ENCODE measurements around the gene LASP1. TPM values are rescaled to one million over a fixed set of nuclear protein-coding genes. Genes with fewer than 3 reads are reported as not detected.
"Not testable (repeated sequence)": the region's sequence is repeated elsewhere in the genome, so short reads cannot be mapped to it uniquely, and the experiment has no call there.

Gene LASP1
- polyA plus RNA-seq, 1 donor from 2014 or later, result 56.3 TPM

DNA sequence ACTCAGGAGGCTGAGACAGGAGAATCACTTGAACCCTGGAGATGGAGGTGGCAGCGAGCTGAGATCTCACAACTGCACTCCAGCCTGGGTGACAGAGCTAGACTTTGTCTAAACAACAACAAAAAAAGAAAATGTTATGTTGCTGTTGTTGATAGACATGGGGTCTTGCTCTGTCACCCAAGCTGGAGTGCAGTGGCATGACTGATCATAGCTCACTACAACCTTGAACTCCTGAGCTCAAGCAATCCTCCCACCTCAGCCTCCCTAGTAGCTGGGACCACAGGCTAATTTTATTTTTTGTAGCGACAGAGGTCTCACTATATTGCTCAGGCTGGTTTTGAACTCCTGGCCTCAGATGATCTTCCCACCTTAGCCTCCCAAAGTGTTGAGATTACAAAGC, 77.3 kb downstream of the LASP1 start:
- H3K4me3 ChIP-seq (ENCODE audit: low read length), result no peak overlapping the region
- no peak overlapping the region for H3K27ac ChIP-seq (ENCODE audit: low read length)
- no peaks in the 10 kb centered on the region for H4K20me1 ChIP-seq (ENCODE audit: insufficient read depth)
- no peaks in the 10 kb centered on the region for H3K9me2 ChIP-seq (ENCODE audit: insufficient read depth, low read length)
- H3K4me2 ChIP-seq (ENCODE audit: low read length), result no peak overlapping the region
- no peak overlapping the region for H3K9ac ChIP-seq (ENCODE audit: low read length)
- no peaks in the 10 kb centered on the region for H3K27me3 ChIP-seq (ENCODE audit: insufficient read depth, low read depth, low read length)
- no peaks in the 10 kb centered on the region for H3K9me3 ChIP-seq (ENCODE audit: low read length)
- no peak overlapping the region for H2AFZ ChIP-seq (ENCODE audit: low read depth, low read length)
- H3K79me2 ChIP-seq (replicated peaks; ENCODE audit: insufficient read depth, low read length), result no peaks in the 10 kb centered on the region
- no peaks in the 10 kb centered on the region for H3K36me3 ChIP-seq (ENCODE audit: insufficient read depth, low read length)
- TF ChIP-seq SMC3 (conservative IDR thresholded peaks at IDR 0.05; ENCODE audit: poor library complexity) (no peak), EZH2 (IDR thresholded peaks at IDR 0.05; ENCODE audit: borderline replicate concordance, insufficient read depth, low read length, poor library complexity, severe bottlenecking) (no peak), EP300 (conservative IDR thresholded peaks at IDR 0.05; ENCODE audit: poor library complexity, severe bottlenecking) (no peak), RAD21 (conservative IDR thresholded peaks at IDR 0.05) (no peak), POLR2AphosphoS5 (IDR thresholded peaks at IDR 0.05) (no peak), TAF1 (IDR thresholded peaks at IDR 0.05; ENCODE audit: low read depth) (no peak), MXI1 (conservative IDR thresholded peaks at IDR 0.05; ENCODE audit: poor library complexity, severe bottlenecking) (no peak)
- TF ChIP-seq, protein P1, sequence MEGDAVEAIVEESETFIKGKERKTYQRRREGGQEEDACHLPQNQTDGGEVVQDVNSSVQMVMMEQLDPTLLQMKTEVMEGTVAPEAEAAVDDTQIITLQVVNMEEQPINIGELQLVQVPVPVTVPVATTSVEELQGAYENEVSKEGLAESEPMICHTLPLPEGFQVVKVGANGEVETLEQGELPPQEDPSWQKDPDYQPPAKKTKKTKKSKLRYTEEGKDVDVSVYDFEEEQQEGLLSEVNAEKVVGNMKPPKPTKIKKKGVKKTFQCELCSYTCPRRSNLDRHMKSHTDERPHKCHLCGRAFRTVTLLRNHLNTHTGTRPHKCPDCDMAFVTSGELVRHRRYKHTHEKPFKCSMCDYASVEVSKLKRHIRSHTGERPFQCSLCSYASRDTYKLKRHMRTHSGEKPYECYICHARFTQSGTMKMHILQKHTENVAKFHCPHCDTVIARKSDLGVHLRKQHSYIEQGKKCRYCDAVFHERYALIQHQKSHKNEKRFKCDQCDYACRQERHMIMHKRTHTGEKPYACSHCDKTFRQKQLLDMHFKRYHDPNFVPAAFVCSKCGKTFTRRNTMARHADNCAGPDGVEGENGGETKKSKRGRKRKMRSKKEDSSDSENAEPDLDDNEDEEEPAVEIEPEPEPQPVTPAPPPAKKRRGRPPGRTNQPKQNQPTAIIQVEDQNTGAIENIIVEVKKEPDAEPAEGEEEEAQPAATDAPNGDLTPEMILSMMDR (IDR thresholded peaks at IDR 0.05; ENCODE audit: poor library complexity, severe bottlenecking), result no peak
- TF ChIP-seq, protein P2, sequence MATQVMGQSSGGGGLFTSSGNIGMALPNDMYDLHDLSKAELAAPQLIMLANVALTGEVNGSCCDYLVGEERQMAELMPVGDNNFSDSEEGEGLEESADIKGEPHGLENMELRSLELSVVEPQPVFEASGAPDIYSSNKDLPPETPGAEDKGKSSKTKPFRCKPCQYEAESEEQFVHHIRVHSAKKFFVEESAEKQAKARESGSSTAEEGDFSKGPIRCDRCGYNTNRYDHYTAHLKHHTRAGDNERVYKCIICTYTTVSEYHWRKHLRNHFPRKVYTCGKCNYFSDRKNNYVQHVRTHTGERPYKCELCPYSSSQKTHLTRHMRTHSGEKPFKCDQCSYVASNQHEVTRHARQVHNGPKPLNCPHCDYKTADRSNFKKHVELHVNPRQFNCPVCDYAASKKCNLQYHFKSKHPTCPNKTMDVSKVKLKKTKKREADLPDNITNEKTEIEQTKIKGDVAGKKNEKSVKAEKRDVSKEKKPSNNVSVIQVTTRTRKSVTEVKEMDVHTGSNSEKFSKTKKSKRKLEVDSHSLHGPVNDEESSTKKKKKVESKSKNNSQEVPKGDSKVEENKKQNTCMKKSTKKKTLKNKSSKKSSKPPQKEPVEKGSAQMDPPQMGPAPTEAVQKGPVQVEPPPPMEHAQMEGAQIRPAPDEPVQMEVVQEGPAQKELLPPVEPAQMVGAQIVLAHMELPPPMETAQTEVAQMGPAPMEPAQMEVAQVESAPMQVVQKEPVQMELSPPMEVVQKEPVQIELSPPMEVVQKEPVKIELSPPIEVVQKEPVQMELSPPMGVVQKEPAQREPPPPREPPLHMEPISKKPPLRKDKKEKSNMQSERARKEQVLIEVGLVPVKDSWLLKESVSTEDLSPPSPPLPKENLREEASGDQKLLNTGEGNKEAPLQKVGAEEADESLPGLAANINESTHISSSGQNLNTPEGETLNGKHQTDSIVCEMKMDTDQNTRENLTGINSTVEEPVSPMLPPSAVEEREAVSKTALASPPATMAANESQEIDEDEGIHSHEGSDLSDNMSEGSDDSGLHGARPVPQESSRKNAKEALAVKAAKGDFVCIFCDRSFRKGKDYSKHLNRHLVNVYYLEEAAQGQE (IDR thresholded peaks at IDR 0.05; ENCODE audit: borderline replicate concordance), result no peak
- no peaks in the 10 kb centered on the region for H3F3A ChIP-seq (ENCODE audit: insufficient read depth, low read length, poor library complexity, severe bottlenecking)

GRCh38 chr17:38953800-38954199, 83.9 kb downstream of the LASP1 start:
- H3K9me3 ChIP-seq (ENCODE audit: low read length); H3K9me2 ChIP-seq (ENCODE audit: insufficient read depth, low read length); H3K4me2 ChIP-seq (ENCODE audit: low read length); H3K36me3 ChIP-seq (ENCODE audit: insufficient read depth, low read length); H2AFZ ChIP-seq (ENCODE audit: low read depth, low read length); H3K4me3 ChIP-seq (ENCODE audit: low read length); H3K9ac ChIP-seq (ENCODE audit: low read length); H3K27me3 ChIP-seq (ENCODE audit: insufficient read depth, low read depth, low read length); H4K20me1 ChIP-seq (ENCODE audit: insufficient read depth); H3K27ac ChIP-seq (ENCODE audit: low read length); H3F3A ChIP-seq (ENCODE audit: insufficient read depth, low read length, poor library complexity, severe bottlenecking); H3K79me2 ChIP-seq (replicated peaks; ENCODE audit: insufficient read depth, low read length): not testable (repeated sequence)

DNA sequence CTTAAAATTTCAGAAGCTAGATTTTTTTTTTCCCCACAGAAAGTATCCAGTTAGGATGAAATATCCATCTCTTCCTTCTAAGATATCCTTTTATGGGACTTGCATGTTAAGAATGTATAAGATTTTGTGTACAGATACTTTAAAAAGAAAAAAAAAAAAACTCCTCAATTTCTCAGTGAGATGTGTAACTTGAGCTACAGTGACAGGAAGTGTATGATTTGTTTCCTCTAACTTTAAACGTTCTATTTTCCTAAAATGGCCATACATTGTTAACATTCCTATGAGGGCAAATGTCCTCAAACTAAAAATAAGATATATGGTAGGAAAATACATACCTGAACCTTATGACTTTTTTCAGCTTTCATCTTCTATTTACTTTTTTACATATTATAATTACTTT, 88.5 kb downstream of the LASP1 start:
- H3K27ac ChIP-seq (ENCODE audit: low read length), result no peak overlapping the region
- no peaks in the 10 kb centered on the region for H3F3A ChIP-seq (ENCODE audit: insufficient read depth, low read length, poor library complexity, severe bottlenecking)
- no peaks in the 10 kb centered on the region for H3K79me2 ChIP-seq (replicated peaks; ENCODE audit: insufficient read depth, low read length)
- H3K36me3 ChIP-seq (ENCODE audit: insufficient read depth, low read length), result no peaks in the 10 kb centered on the region
- H2AFZ ChIP-seq (ENCODE audit: low read depth, low read length), result no peak overlapping the region
- H3K4me2 ChIP-seq (ENCODE audit: low read length), result no peak overlapping the region
- H4K20me1 ChIP-seq (ENCODE audit: insufficient read depth), result no peaks in the 10 kb centered on the region
- no peaks in the 10 kb centered on the region for H3K9me3 ChIP-seq (ENCODE audit: low read length)
- no peaks in the 10 kb centered on the region for H3K27me3 ChIP-seq (ENCODE audit: insufficient read depth, low read depth, low read length)
- TF ChIP-seq RAD21 (conservative IDR thresholded peaks at IDR 0.05) (no peak), POLR2AphosphoS5 (IDR thresholded peaks at IDR 0.05) (no peak), MXI1 (conservative IDR thresholded peaks at IDR 0.05; ENCODE audit: poor library complexity, severe bottlenecking) (no peak), EP300 (conservative IDR thresholded peaks at IDR 0.05; ENCODE audit: poor library complexity, severe bottlenecking) (no peak), TAF1 (IDR thresholded peaks at IDR 0.05; ENCODE audit: low read depth) (no peak), EZH2 (IDR thresholded peaks at IDR 0.05; ENCODE audit: borderline replicate concordance, insufficient read depth, low read length, poor library complexity, severe bottlenecking) (no peak), SMC3 (conservative IDR thresholded peaks at IDR 0.05; ENCODE audit: poor library complexity) (no peak)
- TF ChIP-seq, protein P1 (IDR thresholded peaks at IDR 0.05; ENCODE audit: poor library complexity, severe bottlenecking), result no peak
- TF ChIP-seq, protein P2 (IDR thresholded peaks at IDR 0.05; ENCODE audit: borderline replicate concordance), result no peak
- H3K9ac ChIP-seq (ENCODE audit: low read length), result no peak overlapping the region
- no peaks in the 10 kb centered on the region for H3K9me2 ChIP-seq (ENCODE audit: insufficient read depth, low read length)
- no peak overlapping the region for H3K4me3 ChIP-seq (ENCODE audit: low read length)

Measured in neural cell (in vitro differentiated cells).